ENCODE results near the gene ESPNL.

ESPNL gene

DNA sequence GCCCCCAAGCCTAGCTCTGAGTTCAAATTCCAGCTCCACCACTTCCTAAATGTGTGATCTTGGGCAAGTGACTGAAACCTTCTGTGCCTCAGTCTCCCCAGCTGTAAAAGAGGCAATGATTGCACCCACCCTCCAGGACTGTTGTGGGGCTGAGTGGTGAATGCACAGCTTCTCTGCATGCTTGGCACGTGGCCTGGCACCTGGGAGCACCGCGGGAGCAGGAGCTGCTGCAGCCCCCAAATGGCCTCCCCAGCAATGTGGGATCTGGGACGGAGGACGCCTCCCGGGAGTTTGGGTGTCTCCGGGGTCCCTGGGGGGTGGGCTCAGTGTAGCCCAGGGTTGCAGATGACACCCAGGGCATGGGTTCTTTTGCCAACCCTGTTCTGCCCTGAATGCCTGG, 39.9 kb downstream of the ESPNL start:
- no peak overlapping the region for H3K4me3 ChIP-seq (ENCODE audit: low read depth, low read length)

DNA sequence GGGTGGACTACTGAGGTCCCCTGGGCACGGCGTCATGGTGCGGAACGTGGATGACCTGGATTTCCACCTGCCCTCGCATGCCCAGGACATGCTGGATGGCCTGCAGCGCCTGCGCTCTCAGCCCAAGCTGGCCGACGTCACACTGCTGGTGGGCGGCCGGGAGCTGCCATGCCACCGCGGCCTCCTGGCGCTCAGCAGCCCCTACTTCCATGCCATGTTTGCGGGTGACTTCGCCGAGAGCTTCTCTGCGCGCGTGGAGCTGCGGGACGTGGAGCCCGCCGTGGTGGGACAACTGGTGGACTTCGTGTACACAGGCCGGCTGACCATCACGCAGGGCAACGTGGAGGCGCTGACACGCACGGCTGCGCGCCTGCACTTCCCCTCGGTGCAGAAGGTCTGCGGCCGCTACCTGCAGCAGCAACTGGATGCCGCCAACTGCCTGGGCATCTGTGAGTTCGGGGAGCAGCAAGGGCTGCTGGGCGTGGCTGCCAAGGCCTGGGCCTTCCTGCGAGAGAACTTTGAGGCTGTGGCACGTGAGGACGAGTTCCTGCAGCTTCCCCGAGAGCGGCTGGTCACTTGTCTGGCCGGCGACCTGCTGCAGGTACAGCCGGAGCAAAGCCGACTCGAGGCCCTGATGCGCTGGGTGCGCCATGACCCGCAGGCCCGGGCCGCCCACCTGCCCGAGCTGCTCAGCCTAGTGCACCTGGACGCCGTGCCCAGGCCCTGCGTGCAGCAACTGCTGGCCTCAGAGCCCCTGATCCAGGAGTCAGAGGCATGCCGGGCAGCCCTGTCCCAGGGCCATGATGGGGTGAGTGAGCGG, 40.8 kb downstream of the ESPNL start:
- no peak overlapping the region for H3K4me3 ChIP-seq (ENCODE audit: low read depth, low read length)

DNA sequence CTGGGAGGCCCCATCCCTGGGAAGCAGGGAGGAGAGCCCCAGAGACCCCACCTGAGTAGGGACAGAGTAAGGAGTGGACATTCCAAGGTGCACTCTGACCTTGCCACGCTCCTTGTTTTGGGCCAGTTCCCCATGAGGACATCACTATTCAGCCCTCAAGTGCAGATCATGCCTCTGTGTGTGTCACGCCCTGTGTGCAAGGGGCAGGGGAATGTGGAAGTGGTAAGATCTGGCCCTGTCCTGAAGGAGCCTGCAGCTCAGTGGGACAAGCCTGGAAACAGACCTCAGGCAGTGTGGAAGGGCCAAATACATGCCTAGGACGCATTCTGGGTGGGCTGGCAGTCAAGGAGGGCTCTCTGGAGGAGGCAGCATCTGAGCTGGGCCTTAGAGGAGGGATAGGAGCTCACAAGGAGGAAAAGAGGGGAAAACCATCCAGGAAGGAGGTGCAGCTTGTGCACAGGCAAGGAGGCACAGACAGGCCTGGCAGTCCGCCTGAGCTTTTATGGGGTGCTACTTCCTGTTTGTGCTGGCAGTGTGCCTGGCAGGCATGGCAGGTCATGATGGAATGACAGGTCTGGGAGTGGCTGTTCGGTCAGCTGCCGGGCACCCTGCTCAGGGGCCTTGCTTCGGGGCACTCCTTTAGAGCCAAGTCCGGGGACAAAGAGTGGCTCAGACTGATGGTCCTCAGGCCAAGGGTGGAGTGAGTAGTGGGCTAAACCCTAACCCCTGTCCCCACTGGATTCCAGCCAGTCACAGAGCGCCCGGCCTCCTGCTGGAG, 41.6 kb downstream of the ESPNL start:
- no peak overlapping the region for H3K4me3 ChIP-seq (ENCODE audit: low read depth, low read length)

DNA sequence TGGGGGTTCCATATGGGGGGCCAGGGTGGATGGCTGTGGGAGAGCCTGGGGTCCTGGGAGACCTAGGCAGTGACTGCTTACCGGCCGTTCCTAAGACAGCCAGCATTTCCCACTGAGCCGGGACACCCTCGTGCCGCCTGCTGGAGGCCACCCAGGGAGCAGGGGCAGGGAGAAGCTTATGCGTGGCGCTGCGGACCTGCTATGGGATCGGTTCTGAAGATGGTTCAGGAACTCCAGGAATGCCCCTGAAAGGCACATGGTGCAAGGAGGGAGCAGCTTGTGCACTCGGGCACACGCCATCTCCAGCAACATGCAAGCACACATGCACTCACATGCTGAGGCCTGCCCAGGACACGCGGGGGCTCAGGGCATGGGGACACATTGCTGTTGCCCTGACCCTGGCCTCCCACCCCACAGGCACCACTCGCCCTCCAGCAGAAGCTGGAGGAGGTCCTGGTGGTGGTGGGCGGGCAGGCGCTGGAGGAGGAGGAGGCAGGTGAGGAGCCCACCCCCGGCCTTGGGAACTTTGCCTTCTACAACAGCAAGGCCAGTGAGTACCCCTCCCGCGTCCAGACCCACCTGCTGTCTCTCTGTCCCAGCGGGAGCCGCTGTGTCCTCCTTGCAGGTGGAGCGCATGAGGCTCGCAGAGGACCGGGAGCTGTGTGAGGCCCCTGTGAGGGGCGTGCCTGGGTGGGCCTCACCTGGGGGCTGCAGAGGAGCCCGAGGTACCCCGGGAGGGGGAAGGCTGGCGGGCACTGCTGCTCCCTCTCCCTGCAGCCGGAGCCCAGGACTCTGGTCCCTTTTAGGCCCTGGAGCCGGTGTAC, 42.5 kb downstream of the ESPNL start:
- no peak overlapping the region for H3K4me3 ChIP-seq (ENCODE audit: low read depth, low read length)

DNA sequence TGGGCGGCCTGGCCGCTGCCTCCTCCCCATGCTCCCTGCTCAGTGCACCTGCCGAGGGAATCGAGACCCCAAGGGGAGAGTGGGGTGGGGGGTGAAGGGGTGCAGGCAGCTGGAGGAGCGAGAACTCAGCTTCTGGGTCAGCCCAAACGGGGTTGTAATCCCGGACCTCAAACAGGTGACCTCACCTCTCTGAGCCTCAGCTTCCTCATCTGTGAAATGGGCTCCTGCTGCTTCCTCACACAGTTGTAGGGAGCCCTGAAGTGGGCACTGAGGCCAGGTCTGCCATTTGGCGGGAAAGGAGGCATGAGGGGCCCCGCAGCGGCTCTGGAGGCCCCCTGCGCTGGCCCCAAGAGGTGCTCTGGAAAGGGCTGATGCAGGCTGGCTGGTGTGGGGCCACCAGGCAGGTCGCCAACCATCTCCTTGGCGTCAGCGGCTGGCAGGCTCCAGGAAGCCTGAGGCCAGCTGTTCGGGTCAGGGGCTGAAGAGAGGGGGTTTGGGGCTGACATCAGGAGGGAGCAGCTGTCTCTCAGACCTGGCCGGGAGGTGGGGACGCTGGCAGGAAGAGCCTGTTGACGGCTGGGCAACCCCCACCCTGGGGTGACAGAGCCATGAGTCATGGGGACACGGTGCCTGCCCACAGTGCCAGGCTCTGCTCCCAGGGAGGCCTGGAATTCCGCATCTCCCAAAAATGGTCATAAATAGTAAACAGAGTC, 43.3 kb downstream of the ESPNL start:
- H3K4me3 ChIP-seq (ENCODE audit: low read depth, low read length) = no peak overlapping the region

DNA sequence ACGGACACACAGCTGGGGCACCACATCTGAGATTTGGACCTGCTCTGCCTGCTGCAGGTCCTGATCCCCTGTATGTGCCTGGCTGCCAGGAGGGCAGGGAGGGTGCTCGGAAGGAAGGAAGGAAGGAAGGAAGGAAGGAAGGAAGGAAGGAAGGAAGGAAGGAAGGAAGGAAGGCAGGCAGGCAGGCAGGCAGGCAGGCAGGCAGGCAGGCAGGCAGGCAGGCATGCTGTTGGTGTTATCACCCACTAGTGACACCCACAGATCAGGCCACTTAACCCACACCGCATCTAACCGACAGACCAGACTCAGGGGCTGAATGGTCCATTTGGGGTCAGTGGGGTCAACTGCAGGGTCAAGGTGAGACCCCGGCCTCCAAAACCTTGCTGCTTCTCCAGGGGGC, 44.1 kb downstream of the ESPNL start:
- no peak overlapping the region for H3K4me3 ChIP-seq (ENCODE audit: low read depth, low read length)

DNA sequence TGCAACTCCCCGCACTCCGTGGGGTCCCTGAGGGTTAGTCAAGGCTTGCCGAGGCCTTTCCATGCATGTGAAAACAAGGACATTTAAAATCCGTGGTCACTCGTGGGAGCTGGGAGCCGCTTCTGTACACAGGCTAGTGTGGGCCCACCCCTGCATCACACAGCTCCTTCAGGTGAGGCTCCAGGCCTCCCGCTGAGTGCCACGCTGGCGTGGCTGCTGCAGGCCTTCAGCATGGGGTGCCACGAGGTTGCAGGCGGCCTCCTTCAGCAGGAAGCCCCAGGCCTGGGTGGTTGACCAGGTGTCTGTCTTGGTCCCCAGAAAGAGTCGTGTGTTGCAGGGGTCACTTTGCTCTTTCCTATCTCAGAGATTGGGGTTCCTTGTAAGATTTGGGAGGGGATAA, 44.9 kb downstream of the ESPNL start:
- no peak overlapping the region for H3K4me3 ChIP-seq (ENCODE audit: low read depth, low read length)

DNA sequence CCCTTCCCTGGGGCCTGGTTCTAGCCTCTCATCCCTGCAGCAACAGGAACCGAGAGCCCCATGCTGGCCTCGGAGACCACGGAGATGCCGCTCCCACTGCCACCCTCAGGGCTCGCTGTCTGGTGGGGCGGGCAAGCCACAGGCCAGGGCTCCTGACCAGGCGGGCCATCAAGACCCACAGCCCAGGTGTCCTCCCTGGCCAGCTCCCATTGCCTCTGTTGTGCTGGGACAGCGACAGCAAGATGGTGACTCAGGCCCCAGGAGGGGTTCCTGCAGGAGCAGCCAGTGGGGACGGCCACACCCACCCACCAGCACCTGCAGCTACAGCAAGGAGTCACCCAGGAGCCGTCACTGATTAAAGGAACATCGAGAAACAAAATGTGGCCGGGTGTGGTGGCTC, 45.7 kb downstream of the ESPNL start:
- no peak overlapping the region for H3K4me3 ChIP-seq (ENCODE audit: low read depth, low read length)

DNA sequence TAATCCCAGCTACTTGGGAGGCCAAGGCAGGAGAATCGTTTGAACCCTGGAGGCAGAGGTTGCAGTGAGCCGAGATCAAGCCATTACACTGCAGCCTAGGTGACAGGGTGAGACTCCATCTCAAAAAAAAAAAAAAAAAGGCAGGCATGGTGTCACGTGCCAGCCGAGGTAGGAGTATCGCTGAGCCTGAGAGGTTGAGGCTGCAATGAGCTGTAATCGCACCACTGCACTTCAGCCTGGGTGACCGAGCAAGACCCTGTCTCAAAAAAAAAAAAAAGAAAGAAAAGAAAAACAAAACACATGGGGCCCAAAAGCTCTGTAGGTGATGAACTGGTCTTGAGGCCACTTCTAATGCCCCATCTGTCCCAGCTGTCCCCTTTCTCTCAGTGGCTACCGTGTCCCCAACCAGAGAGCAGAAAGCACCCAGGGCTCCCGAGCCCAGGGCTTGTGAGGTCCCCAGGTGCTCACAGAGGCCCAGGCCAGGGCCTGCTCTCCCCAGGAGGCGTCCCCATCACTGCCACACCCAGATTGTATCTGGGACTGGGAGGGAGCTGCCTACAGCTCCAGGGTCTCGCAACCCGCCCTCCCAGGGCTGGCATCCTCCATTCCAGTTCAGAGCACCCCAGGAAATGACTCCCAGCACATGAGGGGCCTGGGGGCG, 46.9 kb downstream of the ESPNL start:
- no peak overlapping the region for H3K4me3 ChIP-seq (ENCODE audit: low read depth, low read length)

DNA sequence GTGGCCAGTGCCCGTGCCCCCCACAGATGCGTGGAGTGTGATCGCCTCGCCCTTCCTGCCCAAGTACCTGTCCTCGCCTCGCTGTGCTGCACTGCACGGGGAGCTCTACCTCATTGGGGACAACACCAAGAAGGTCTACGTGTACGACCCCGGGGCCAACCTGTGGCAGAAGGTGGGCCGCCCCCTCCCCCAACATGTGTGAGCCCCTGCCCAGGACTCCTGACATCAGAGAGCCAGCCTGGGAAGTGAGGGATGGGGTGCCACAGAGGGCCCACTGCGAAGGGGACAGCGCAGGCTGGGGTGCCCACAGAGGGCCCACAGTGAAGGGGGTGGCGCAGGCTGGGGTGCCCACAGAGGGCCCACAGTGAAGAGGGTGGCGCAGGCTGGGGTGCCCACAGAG, 48.8 kb downstream of the ESPNL start:
- H3K4me3 ChIP-seq (ENCODE audit: low read depth, low read length) = no peak overlapping the region

DNA sequence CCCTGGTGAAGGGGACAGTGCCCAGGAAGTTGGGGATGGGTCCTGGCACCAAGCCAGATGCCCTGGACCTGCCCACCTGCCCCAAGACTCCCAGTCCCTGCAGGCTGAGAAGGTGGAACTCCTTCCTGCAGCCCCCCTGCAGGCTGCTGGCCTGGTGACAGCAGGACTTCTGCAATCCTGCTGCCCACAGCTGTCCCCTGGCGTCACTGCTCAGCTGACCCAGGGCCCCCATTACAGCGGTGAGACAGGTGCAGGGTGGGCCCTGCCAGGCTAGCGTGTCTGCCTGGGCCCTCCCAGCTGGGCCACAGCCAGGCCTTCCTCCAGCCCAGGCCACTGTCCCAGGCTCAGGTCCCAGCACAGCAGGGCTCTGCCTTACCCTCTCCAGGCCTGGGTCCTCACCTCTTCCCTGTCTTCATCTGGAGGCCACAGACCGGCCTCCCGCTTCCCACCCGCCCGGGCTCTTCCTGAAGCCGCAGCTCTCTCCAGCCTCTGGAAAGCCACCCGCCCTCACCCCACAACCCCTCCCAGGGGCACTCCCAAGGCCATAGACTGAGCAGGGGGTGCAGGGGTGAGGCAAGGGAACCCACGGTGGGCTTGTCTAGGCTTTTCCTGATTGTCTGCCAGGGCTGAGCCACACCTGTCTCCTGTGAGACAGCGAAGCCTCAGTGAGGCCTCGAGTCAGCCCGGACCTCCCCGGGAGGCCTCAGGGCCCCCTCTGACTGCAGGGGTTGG, 49.9 kb downstream of the ESPNL start:
- no peak overlapping the region for H3K4me3 ChIP-seq (ENCODE audit: low read depth, low read length)

DNA sequence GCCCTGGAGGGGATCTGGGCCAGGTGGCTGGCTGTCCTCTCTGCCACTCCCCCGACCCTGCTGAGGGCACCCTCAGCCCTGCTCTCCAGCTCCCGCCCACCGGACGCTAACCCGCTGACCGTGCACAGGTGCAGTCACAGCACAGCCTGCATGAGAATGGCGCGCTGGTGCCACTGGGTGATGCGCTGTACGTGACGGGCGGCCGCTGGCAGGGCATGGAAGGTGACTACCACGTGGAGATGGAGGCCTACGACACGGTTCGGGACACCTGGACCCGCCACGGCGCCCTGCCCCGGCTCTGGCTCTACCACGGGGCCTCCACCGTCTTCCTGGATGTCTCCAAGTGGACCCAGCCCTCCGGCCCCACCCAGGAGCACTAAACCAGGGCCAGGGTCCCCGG, 50.5 kb downstream of the ESPNL start:
- no peak overlapping the region for H3K4me3 ChIP-seq (ENCODE audit: low read depth, low read length)

DNA sequence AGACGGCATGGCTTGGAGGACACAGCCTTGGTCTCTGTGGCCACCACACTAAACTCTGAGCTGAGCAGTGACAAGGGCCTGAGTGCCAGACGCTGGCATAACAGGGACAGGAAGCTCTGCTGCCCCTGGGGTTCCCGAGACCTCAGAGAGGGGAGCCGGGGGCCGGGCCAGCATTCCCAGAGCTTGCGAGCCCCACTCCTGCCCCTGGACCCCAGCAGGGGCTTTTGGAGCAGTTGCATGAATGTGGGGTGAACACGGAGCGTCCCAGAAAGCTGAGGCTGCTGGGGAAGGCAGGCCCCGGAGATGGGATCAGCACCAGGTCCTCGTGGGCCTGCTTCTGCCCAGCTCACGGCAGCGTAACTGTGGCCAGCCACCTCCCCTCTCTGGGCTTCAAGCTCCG, 51.1 kb downstream of the ESPNL start:
- H3K4me3 ChIP-seq (ENCODE audit: low read depth, low read length) = no peak overlapping the region

DNA sequence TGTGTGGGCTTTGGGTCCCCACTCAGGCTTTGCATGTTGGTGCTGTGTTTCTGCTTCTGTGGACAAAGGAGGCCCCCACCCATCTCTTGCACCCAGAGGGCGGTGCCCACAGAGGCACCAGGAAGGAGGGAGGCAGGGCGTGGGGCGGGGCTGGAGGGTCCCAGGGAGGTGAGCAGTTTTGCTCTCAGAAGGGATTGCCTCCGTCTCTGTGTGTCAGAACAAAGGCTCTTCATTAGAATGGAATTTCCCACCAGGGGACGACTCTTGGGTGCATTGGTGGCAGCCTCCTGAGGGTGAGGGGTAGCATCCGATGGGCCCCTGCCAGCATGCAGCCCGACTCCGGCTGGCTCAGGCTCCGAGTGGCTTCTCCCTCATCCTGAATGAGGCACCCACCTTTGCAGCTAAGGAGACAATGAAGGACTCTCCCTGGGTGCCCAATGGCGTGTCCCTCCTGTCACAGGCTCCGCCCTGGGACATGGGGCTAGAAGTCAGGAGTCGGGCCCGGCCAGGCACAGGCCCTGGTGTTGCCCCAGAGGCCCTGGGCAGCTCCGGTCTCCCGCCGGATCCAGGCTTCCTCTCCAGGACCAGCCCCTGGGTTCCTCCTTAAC, 51.6 kb downstream of the ESPNL start:
- no peak overlapping the region for H3K4me3 ChIP-seq (ENCODE audit: low read depth, low read length)

DNA sequence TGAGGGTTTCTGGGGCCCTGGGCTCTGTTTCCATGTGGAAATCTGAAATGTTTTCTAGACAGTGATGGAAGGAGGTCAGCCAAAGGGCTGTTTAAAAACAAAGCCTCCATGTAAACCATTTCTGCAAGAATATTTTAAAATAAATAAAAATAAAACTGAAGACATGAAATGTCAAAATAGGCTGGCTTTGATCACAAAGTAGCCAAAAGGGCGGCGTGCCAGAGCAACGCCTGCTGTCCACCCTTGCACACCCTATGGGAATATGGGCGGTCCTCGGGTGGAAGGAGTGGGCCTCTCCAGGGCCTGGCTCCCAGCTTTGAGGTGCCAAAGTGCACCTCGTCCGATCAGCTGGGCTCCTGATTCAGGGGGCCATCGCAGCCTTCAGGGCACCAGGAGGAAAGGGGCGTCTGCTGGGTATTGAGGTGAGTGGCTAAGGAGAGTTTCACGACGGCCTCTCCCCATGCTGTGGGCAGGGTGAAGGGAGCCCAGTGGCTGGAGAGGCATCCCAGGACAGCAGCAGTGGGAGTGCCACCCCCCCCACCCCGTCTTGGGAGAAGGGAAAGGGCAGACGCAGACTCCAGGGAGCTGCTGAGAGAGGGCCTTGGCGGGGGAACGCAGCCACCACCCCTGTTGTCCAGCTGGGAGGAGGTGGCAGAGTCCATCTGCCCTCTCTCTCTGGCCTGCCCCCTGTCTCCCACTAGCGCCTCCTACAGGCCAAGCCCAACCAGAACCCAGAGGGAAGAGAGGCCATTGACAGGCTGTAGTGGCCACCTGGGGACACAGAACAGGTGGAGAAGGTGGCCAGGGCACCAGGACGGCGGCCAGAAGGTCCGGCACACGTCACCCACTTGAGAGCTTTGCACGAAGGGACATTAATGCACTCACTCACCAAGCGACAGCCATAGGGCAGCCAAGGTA, 52.9 kb downstream of the ESPNL start:
- no peak overlapping the region for H3K4me3 ChIP-seq (ENCODE audit: low read depth, low read length)

DNA sequence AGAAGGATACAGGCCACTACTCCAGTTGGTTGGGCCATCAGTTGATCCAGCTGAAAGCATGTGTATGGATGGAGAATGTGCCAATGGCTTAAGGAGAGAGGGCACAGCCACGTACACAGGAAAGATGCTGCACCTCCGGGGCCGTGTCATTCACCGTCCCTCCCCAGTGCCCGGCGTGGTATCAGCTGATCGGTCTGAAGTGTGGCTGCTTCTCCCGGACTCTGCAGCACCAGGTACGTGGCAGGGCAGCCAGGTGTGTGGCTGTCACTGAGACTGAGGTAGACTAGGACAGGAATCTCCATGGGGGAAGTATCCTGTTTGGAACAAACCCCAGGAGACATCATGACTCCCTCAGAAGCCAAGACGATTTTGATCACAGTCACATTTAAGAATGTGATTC, 54.4 kb downstream of the ESPNL start:
- H3K4me3 ChIP-seq (ENCODE audit: low read depth, low read length) = no peak overlapping the region

DNA sequence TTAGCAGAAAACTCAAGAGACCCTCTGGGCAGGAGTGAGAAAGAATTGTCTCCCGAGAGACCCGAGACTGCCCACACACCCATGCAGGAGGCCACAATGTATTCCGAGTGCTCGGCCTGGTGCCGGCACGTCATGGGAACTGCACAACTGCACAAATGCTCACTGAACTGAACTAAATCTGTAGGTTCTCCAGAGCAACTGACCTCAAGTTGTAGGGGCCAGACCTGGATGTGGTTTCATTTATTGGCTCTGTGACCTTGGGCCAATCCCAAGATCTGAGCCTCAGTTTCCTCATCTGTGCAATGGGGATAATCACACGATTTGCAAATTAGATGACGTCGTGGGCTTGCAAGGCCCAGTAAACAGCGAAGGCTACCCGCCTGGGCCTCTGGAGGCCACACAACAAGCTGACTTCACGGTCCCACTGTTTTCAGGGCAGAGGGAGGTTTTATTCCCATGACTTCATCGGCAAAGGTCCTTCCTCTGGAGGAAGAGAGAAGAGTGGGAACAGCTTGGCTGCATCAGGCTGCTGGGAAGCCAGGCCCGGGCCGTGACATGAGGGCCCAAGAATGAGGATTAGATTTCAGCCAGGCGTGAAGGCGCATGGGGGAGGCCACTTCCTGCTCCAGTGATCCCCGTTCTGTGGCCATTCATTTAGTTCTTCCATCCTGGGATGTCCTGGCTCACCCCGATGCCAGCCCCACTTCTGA, 55.1 kb downstream of the ESPNL start:
- H3K4me3 ChIP-seq (ENCODE audit: low read depth, low read length) = no peak overlapping the region
